ENCODE measurements around the gene FSCN2.
A peak's percentile ranks its signal among the peaks of the same experiment; 100 is the strongest.

Gene FSCN2

DNA sequence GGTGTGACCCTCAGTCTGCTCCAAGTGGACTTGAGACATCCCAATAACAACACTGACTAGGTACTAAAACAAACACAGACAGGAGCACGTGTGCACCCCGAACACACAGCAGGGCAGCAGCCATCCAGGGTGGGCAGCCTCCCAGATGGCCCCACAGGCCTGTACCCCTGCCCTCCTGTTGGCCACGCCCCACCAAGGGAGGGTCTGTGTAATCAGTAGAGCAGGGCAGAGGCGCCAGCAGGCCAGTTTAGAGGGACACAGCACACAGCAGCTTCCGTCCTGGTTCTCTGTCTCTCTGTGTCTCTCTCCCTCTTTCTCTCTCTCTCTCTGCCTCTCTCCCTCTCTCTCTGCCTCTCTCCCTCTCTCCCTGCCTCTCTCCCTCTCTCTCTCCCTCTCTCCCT lies 37.0 kb upstream of the FSCN2 start:
- no peak for DNase-seq (ENCODE audit: low spot score)

DNA sequence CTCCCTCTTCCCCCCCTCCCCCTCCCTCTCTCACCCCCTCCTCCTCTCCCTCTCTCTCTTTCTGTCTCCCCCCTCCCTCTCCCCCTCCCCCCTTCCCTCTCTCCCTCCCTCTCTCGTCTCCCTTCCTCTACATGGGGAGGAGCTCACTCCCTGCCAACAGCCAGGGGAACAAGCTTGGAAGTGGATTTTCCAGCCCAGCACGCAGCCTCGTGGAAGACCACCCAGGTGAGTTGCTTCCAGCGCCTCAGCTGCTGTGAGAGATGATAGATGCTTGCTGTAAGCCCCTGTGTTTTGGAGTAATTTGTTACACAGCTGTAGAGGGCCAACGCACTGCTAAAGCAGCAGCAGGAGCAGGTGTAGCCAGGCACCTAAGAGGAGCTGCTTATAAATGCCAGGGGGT lies 36.4 kb upstream of the FSCN2 start:
- no peak for DNase-seq (ENCODE audit: low spot score)

DNA sequence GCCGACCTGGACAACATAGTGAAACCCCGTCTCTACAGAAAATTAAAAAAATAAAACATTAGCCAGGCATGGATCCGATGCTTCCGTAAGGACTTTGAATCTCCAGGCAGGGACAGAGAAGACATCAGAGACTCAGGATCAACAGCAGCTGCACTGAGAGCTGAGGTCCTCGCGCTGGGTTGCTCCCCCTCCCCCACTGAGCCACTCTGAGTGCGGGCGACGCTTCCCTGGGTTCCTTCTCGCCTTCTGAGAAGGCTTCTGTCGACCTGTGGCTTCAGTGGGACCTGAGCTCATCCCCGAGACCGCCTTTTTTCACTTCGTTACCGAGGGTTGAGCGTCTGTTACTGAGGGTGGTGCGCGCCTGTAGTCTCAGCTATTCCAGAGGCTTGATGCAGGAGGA lies 36.0 kb upstream of the FSCN2 start:
- no peak for DNase-seq (ENCODE audit: low spot score)

DNA sequence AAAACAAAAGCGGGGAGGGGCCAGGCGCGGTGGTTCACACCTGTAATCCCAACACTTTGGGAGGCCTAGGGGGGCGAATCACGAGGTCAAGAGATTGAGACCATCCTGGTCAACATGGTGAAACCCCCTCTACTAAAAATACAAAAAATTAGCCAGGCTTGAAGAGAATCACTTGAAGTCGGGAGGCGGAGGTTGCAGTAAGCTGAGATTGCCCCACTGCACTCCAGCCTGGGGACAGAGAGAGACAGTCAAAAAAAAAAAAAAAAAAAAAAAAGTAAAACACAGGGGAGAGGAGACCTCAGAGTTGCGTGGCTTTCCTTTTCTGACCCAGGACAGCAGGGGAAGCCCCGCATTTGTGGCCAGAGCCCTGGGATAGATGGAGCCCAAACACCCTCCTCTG lies 35.5 kb upstream of the FSCN2 start:
- no peak for DNase-seq (ENCODE audit: low spot score)

DNA sequence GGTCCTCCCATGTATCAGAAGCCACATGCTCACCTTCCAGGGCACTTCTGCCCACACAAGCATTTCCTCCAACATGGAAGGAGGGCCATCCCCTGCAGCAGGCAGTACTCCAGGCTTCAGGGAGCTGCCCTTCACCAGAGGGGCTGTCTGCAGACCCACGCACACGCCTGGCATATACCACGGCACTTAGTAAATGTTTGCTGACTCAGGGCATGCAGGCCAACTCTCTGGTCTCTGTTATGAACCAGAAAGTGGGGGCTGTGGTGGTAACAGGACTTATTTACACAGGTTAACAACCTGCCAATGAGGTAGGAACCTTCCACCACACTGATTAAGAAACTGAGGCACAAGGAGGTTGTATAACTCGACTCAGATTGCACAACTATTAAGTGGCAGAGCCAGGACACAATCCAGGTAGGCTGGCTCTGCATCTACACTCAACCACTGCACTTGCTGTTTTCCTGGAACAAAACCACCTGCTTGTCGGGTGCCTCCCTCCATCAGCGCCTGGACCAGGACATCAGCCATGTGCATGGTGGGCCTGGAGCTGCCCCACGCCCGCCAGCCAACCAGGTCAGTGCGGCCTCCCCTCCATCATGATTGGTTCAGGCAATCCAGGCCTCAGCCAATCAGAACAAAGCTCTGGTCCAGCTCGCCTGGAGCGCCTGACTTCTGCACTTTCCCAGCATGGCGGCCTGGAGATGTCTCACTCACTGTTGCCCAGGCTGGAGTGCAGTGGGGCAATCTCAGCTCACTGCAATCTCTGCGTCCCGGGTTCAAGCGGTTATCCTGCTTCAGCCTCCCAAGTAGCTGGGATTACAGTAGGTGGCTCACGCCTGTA lies 34.8 kb upstream of the FSCN2 start:
- DNase-seq (ENCODE audit: low spot score), result no peak

DNA sequence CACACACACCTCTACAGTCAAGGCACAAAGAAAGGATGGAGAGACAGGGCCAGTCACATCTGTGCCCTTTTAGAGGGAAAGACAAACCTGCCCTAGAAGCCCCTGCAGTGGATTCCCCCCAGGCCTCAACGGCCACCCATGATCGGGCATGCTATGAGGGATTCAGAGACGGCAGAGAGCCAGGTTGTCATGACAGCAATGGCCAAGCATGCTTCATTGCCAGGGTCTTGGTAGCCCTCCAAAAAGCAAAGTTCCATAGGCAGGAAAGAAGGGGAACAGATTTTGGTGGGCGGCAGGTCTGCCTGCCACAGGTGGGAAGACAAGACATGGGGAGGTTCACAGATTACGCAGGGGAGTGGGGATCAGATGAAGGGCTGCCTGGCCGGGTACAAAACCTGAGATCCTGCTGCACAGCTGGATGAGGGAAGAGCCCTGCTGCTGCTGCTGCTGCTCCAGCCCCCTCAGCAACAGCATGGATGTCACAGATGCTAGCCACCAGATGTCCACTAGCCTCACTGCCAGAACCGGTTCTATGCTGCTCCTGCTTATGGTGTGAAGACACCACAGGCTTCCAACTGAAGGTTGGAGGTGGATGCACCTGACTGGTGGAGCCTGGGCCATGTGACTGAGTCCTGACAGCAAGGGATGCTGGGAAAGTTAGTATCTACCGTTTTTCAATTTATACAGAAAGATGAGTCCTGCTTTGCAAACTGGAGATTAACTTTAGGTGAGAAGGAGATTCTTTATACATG lies 33.4 kb upstream of the FSCN2 start:
- DNase-seq (ENCODE audit: low spot score), result no peak

DNA sequence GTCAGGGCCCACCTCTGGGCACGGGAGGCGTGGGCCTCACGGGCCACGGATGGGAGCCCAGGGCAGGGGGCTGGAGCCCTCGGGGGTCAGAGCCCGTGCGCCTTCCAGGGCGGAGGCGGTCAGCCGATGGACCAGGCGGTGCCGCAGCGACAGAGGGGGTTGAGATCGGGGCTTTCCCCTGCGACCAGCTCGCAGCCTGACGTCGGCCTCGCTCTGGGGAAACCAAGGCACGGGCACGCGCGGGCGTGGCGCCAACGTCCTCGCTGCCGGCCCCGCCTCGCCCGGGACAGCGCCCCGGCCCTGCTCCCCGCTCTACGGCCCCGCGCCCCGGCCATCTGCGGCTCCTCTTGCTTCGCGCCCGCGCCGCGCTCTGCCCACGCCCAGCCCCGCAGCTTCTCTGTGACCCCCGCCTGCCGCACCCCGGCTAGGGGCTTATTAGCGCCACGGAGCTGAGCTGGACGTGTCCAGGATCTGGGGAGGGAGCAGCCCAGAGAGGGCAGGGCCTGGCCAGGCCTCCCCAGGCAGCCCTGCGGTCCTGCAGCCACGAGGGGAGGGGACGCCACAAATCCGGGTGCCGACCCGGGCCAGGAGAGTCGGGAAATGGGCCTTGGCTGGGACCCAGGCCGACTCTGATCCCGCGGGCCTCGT lies 29.1 kb upstream of the FSCN2 start:
- no peak for DNase-seq (ENCODE audit: low spot score)

DNA sequence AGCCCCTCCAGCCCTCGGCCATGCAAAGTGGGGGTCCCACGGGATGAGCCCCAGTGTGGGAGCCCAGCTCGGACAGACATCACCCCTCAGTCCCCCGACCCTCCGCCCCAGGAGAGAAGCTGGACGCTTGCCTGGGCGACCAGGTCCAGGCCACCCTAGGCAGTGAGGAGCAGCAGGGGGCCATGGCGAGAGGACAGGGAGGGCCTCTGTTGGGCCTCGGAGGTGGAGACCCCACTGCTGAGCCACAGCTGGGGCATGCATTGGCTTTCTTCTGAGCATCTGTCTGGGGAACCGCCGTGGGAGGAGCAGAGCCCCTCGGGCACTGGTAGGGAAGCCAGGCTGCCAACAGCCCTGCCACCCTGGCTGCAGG lies 28.6 kb upstream of the FSCN2 start:
- no peak for DNase-seq (ENCODE audit: low spot score)

DNA sequence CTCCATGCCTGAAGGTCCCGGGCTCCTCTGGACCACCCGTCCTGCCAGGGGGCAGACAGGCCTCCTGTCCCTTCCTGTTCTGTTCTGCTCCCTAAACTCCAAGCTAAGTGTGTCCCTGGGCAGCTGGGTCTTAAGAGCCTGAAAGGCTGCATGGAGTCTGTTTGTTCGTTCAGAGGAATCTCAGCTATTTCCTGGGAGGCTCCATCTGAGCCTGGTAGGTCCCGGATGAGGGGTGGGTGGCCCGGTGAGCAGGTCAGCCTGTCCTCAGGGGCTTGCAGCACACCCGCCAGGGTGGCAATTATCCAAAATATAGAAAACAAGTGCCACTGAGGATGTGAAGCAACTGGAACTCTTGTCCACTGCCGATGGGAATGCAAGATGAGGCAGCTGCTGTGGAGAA lies 28.1 kb upstream of the FSCN2 start:
- no peak for DNase-seq (ENCODE audit: low spot score)

DNA sequence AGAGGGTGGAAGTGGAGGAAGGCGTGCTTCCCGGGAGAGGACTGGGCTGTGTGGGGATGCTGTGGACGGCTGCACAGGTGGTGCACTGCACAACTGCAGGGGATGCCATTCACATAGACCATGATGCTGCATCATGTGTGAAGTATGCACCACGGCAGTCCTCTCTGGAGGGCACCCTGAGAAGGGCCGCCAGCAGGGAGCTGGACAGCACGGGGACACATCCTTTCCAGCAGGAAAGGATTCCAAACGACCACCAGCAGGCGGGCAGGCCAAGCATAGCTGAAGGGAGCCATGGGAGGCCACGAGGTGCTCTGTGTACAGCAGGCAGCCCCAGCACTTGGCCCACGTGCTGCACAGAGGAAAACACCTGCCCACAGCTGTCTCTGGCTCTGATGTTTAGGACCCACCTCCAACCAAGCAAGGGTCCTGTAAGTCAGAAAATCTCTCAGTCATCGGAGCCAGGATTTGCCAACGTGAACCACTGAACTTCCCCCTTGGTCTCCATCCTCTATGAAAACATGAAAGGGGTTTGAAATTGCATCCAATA lies 25.6 kb upstream of the FSCN2 start:
- DNase-seq (ENCODE audit: low spot score), result no peak

DNA sequence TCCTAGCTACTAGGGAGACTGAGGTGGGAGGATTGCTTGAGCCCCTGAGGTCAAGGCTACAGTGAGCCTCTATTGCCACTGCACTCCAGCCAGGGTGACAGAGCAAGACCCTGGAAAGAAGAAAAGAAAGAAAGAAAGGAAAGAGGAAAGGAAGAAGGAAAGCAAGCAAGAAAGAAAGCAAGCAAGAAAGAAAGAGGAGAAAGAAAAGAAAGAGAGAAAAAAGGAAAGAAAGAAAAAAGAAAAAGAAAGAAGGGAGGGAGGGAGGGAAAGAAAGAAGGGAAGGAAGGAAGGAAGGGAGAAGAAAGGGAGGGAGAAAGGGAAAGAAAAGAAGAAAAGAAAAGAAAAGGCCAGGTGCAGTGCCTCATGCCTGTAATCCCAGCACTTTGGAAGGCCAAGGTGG lies 24.6 kb upstream of the FSCN2 start:
- DNase-seq (ENCODE audit: low spot score), result no peak

DNA sequence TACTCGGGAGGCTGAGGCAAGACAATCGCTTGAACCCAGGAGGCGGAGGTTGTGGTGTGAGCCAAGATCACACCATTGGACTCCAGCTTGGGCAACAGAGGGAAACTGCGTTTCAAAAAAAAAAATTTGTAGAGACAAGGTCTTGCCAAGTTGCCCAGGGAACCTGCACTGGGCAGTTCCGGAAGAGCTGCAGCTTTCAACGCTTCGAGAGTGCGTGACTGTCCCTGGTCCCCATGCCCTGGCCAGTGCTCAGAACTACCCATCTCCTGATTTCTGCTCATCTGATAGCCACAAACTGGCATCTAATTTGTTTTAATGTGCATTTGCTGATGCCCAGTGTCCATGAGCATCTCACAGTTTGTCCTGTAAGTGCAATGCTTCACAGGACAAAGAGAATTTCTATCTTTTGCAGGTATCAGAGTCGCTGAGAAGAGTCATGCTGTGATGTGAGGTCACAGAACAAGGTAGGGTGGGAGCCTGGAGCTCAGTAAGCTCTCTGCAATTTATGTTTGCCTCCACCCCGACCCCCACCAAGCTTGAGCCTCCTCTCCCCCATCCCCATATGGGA lies 19.5 kb upstream of the FSCN2 start:
- DNase-seq (ENCODE audit: low spot score), result no peak

DNA sequence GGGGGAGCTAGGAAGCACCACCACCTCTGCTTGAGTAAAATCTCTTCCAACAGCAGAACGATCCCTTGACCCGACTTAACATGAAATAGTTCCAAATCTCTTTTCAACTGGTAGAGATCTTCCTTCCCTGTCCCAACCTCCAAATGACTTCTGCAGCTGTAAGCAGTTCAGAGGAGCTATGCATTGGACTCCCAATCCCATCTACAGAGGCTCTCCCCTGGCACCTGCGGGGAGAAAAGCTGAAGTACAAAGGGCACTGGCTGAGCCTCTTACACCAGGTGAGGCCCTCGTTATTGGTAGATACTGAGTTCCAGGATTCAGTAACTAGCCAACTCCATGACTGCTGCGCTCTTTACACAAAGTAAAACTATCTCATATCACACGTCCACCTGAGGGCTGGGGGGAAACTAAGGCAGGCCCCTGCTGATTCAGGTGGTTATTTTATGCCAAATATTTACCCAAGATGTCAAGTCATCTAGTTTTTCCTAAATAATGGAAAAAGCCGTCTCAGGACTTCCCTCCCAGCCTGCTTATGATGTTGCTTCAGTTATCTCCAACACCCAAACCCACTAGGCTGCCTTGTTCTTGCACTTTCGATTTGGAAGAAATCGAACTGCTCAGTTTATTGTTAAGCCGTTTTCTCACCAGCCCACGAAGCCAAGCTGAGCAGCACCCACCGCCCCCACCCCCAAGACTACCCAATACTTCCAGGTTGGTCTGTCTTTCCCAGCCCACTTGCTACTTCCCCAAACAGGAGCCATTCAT lies 18.8 kb upstream of the FSCN2 start:
- no peak for DNase-seq (ENCODE audit: low spot score)

DNA sequence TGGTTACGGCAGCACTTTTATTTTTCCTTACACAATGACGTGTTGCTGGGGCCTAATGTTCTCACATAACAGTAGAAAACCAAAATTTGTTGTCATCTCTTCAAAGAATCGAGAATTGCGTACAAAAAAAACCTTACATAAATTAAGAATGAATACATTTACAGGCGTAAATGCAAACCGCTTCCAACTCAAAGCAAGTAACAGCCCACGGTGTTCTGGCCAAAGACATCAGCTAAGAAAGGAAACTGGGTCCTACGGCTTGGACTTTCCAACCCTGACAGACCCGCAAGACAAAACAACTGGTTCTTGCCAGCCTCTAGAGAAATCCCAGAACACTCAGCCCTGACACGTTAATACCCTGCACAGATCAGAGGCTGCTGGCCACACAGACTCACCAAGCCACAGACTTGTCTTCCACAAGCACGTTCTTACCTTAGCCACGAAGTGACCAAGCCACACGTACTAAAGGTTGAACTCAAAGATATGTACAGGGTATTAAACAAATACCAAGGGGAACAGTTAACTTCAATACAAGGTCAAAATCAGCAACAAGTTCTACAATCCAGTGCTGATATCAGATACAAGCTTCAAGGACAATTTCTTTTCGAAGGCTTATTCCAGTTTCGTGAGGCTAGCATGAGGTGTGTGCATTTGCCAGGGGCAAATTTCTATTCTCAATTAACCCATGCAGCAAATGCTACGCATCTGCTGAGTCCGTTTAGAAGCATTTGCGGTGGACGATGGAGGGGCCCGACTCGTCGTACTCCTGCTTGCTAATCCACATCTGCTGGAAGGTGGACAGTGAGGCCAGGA lies 18.0 kb upstream of the FSCN2 start:
- no peak for DNase-seq (ENCODE audit: low spot score)

DNA sequence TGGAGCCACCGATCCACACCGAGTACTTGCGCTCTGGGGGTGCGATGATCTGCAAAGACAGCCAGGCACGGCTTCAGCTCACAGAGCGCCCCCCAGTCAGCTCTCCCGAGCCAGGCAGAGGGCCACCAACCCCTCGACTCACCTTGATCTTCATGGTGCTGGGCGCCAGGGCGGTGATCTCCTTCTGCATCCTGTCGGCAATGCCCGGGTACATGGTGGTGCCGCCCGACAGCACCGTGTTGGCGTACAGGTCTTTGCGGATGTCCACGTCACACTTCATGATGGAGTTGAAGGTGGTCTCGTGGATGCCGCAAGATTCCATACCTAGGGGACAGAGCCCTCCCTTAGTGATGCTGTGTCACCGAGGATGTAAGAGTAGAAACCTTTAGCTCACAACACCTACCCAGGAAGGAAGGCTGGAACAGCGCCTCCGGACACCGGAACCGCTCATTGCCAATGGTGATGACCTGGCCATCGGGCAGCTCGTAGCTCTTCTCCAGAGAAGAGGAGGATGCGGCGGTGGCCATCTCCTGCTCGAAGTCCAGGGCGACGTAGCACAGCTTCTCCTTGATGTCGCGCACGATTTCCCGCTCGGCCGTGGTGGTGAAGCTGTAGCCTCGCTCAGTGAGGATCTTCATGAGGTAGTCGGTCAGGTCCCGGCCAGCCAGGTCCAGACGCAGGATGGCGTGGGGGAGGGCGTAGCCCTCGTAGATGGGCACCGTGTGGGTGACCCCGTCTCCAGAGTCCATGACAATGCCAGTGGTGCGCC lies 17.2 kb upstream of the FSCN2 start:
- no peak for DNase-seq (ENCODE audit: low spot score)

DNA sequence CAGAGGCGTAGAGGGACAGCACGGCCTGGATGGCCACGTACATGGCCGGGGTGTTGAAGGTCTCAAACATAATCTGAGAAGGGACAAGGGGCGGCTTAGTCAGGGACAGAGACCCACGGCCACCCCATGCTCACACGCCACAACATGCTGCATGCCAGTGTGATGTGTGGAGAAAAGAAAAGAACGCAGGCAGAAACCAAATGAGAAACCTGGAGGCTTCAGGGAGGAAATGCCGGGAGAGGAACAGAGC lies 16.7 kb upstream of the FSCN2 start:
- DNase-seq (ENCODE audit: low spot score), result no peak

DNA sequence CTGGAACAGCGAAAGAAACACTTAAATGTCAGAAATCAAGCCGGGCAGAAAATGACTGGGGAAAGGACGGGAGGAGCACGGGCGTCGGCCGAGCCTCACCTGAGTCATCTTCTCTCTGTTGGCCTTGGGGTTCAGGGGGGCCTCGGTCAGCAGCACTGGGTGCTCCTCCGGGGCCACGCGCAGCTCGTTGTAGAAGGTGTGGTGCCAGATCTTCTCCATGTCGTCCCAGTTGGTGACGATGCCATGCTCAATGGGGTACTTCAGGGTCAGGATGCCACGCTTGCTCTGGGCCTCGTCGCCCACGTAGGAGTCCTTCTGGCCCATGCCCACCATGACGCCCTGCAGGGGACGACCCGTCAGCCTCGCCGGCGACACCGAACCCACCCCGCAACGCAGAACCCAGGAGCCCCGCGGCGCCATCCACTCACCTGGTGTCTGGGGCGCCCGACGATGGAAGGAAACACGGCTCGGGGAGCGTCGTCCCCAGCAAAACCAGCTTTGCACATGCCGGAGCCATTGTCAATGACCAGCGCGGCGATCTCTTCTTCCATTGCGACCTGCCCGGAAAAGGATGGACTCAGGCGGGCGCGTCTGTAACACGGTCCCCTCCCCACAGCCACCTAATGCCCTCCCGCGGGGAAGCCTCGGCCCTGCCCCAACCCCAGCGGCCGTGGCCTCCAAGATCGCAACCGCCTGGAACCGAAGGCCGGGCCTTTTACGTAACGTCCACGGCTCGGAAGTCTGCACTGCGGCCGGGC lies 16.2 kb upstream of the FSCN2 start:
- no peak for DNase-seq (ENCODE audit: low spot score)

DNA sequence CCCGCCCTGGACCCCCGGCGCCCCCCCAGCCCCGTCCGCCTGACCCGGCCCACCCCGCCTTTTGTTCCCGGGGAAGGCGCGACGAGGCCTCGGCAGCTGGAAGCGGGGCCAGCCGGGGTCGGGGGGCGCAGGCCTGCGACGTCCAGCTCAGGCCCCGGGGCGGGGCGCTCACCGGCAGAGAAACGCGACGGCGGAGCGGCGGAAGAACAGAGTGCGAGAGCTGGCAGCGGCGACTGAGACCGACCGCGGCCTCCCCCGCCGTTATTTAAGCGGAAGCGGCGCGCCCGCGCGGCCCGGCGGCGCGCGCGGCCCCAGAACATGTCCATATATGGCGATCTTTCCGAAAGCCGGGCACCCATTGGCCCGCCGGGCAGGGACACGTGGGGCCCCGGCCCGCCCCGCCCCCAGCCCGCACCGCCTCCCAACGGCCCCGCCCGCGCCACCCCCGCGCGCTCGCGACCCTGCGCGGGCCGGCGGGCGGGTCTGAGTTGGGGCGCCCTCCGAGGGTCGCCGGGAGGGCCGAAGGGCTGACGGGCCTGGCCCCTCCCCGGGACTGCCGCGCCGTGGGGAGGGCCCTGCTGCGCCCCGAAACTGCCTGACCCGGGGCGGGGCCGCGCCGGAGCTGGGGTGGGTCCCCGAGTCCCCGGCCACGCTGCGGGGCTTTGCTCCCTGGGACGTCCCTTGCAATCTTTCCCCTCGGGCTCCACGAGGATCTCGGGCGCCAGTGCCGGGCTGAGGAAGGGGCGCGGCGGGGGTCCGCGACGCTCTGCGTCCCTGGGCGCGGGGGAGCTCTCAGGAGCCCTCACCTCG lies 15.4 kb upstream of the FSCN2 start, which contains the start of gene ACTG1:
Gene ACTG1 (minus strand): TSS at position 238 of the 810 bp plus-strand sequence. CDS start 445 bp downstream, outside the sequence.
- DNase-seq (ENCODE audit: low spot score), result peak; percentile 100

DNA sequence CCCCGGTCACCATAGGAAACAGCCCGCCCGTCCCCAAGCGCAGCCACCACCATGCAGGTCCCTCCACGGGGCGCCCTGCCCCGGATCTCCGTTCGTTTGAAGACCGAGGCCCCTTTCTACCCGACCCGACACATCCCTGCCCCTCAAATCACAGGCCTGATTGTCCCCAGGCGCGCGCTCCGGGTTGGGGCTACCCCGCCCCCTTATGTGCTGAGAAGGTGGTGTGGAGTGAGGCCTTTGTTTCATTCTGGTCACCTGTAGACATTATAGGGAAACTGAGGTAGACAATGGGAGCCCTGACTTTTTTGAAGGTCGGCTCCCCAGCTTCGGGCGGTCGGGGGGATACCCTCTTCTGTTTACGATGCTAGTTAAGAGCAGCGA lies 14.8 kb upstream of the FSCN2 start:
- peak; percentile 76 for DNase-seq (ENCODE audit: low spot score)

All from D341Med (cell line).